VCaP (cell line): ENCODE results near the gene CD44.

Experiments
- H3K27ac ChIP-seq: fragments of 450-650 bp; 2 replicates; pipeline ENCODE4 v1.5.1; 2017
- TF ChIP-seq, protein P1 (sequence below): fragments of 450-650 bp; conservative IDR thresholded peaks from 2 replicates; pipeline ENCODE4 v1.5.1; 2017; ENCODE audit warnings: mild to moderate bottlenecking, moderate library complexity

Gene CD44

GRCh38 chr11:35146074-35146521, 7.1 kb downstream of the CD44 start:
- TF ChIP-seq, protein P1, sequence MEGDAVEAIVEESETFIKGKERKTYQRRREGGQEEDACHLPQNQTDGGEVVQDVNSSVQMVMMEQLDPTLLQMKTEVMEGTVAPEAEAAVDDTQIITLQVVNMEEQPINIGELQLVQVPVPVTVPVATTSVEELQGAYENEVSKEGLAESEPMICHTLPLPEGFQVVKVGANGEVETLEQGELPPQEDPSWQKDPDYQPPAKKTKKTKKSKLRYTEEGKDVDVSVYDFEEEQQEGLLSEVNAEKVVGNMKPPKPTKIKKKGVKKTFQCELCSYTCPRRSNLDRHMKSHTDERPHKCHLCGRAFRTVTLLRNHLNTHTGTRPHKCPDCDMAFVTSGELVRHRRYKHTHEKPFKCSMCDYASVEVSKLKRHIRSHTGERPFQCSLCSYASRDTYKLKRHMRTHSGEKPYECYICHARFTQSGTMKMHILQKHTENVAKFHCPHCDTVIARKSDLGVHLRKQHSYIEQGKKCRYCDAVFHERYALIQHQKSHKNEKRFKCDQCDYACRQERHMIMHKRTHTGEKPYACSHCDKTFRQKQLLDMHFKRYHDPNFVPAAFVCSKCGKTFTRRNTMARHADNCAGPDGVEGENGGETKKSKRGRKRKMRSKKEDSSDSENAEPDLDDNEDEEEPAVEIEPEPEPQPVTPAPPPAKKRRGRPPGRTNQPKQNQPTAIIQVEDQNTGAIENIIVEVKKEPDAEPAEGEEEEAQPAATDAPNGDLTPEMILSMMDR: no peak
- H3K27ac ChIP-seq: no peak overlapping the region

- TF ChIP-seq, protein P1: no peak
- no peak overlapping the region for H3K27ac ChIP-seq
Observed at GRCh38 chr11:35146711-35147110, 7.7 kb downstream of the CD44 start.

GRCh38 chr11:35147235-35147634, 8.3 kb downstream of the CD44 start:
- H3K27ac ChIP-seq: no peak overlapping the region
- TF ChIP-seq, protein P1: no peak

DNA sequence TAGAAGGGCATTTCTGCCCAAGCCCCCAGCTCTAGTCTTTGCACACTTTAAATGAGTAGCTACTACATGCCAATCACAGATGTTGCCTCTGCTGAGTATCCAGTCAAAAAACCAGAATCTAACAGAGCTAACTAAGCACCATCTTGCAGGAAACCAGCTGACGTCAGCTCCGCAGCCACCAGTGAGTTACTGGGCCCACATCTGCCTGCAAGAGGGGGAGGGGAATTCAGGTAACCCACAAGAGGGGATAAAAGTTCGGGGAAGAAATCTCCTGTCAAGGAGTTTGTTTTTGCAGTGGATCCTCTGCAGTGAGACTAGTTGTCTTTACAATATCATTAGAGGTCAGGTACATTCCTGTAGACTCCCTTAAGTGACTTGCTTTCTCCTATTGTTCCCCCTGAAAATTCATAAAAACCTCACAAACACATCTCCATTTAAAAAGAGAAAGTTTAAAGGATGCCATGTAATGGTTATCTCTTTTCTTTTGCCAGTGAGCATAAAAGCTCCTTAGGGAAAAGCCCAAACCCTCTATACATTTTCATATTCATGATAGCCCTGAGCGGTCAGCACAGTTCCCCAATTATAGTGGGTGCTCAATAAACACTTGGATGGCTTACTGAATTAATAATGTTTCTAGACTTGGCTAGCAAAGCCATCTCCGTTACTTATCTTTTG, 9.3 kb downstream of the CD44 start:
- no peak overlapping the region for H3K27ac ChIP-seq
- TF ChIP-seq, protein P1: no peak

GRCh38 chr11:35150454-35150853, 11.5 kb downstream of the CD44 start:
- TF ChIP-seq, protein P1: no peak

DNA sequence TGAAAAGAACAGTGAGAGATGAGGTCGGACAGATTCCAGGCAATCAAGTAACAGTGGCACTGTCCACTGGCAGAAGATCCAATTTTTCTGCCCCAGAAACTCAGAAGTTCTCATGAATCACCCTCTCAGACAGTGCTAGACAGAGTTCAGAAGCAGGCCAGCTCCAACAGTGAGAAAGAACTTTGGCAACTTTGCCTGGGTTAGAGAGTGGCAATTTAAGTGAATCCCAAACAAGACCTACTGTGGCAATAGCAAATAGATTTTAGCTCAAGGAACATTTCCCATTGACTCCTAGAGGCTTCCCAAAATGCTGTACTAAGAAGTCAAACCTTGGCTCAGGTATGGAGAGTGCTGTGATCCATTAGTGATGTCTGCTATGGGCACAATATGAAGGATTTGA, 12.3 kb downstream of the CD44 start:
- TF ChIP-seq, protein P1: no peak
- no peak overlapping the region for H3K27ac ChIP-seq

More at GRCh38 chr11:35150454-35150853, 11.5 kb downstream of the CD44 start:
- H3K27ac ChIP-seq: no peak overlapping the region

DNA sequence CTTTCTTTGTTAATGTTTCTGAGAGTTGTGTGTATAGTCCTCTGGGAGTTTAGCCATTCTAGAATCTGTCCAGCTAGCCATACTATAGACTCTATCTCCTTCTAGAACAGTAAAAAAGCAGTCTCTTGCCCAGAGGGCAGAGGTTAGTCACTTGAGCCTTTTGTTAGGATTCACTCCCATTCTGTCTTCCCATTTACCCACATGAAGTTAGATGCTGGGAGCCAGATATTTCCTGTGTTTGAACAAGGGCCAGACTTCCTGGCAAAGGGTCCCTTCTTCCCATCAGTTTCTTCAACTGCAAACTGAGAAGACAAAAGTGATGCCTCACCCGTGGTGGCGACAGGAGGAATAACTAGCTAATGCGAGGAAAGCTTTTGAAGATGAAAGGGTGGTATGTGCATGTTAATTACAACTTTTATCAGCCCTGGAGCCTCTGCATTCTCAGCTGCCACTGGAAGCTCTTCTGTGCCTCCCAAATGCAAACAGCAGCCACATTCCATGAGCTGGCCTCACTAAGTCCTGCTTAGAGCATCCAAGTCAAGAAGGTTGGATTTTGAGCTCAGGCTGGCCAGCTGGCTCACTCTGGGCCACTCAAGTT, 12.8 kb downstream of the CD44 start:
- H3K27ac ChIP-seq: no peak overlapping the region
- TF ChIP-seq, protein P1: no peak
